DND-41 (cell line): ENCODE measurements around the gene TAF6.

Experiments used
- EZH2 ChIP-seq: IDR thresholded peaks from 3 replicates; pipeline ENCODE4 v1.6.1; 2012; ENCODE audit warnings: borderline replicate concordance, low read depth, mild to moderate bottlenecking, moderate library complexity, low read length, inconsistent platforms; ENCODE audit not compliant: severe bottlenecking
- TF ChIP-seq, protein P1 (sequence below): IDR thresholded peaks from 2 replicates; pipeline ENCODE4 v1.5.1; 2012; ENCODE audit warnings: borderline replicate concordance, low read length, moderate library complexity, mild to moderate bottlenecking; ENCODE audit not compliant: poor library complexity, severe bottlenecking; ENCODE audit errors: extremely low read depth

DNA sequence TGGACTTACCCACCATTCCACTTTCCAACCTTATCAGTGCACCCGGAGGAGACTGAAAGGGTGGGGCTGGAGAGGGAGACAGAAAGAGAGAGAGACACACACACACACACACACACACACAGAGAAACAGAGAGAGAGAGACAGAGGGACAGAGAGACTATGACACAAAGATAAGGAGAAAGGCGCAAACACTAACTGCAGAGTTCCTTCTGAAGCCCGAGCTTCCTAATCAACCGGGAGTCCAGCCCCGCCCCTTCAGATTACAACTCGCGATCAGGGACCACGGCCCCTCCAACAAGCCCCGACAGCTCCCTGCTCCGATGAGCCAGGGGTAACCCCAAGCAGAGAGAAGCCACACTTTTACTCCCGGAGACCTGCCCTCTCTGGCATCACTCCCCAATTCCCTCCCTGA, 48.8 kb upstream of the TAF6 start:
- TF ChIP-seq, protein P1, sequence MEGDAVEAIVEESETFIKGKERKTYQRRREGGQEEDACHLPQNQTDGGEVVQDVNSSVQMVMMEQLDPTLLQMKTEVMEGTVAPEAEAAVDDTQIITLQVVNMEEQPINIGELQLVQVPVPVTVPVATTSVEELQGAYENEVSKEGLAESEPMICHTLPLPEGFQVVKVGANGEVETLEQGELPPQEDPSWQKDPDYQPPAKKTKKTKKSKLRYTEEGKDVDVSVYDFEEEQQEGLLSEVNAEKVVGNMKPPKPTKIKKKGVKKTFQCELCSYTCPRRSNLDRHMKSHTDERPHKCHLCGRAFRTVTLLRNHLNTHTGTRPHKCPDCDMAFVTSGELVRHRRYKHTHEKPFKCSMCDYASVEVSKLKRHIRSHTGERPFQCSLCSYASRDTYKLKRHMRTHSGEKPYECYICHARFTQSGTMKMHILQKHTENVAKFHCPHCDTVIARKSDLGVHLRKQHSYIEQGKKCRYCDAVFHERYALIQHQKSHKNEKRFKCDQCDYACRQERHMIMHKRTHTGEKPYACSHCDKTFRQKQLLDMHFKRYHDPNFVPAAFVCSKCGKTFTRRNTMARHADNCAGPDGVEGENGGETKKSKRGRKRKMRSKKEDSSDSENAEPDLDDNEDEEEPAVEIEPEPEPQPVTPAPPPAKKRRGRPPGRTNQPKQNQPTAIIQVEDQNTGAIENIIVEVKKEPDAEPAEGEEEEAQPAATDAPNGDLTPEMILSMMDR: no peak
- no peak for TF ChIP-seq EZH2
